PC-9 (cell line): ENCODE measurements around the gene FAM89B. TPM values are rescaled to one million over a fixed set of nuclear protein-coding genes. Genes with fewer than 3 reads are reported as not detected.
A peak's percentile ranks its signal among the peaks of the same experiment; 100 is the strongest.

Experiments
- BruUV-seq: library from RNA; stranded (reverse); fragments of 400-500 nt; replicated peaks from 2 replicates; lab custom pipeline; 2021; lab: Mats Ljungman, UMichigan
- CTCF ChIA-PET: fragments of 300-600 bp; sonication (Branson Sonifier 250); formaldehyde crosslinking; loops from one replicate; lab custom pipeline; 2022; ENCODE audit warnings: antibody characterized with exemption; lab: Charles Lee
- POLR2A ChIA-PET: fragments of 300-600 bp; sonication (Branson Sonifier 250); formaldehyde crosslinking; loops from one replicate; lab custom pipeline; 2022; ENCODE audit warnings: antibody characterized with exemption; ENCODE audit not compliant: unreplicated experiment; lab: Charles Lee
- DNase-seq, 2 experiments: peaks; one replicate each; pipeline versions ENCODE4 v3.0.0 to v3.0.0-alpha.2; 2015 to 2022; ENCODE audit warnings: mixed read lengths in 1 of 2
- H2AFZ ChIP-seq: fragments of 200-600 bp; sonication (generic); 2 replicates; pipeline ENCODE4 v1.8.1; 2017; ENCODE audit warnings: antibody characterized with exemption
- H3F3A ChIP-seq: fragments of 200-600 bp; sonication (generic); 2 replicates; pipeline ENCODE4 v1.8.1; 2017; ENCODE audit warnings: antibody characterized with exemption, mild to moderate bottlenecking, low read depth; ENCODE audit not compliant: insufficient read depth
- H3K27ac ChIP-seq: fragments of 200-600 bp; sonication (generic); 2 replicates; pipeline ENCODE4 v1.6.1; 2016; ENCODE audit warnings: mixed run types
- H3K27me3 ChIP-seq: fragments of 200-600 bp; sonication (generic); 2 replicates; pipeline ENCODE4 v1.6.1; 2016; ENCODE audit warnings: low read depth, mixed run types; ENCODE audit not compliant: insufficient read depth
- H3K36me3 ChIP-seq: fragments of 200-600 bp; sonication (generic); 2 replicates; pipeline ENCODE4 v1.6.1; 2016; ENCODE audit warnings: low read depth, mixed run types
- H3K4me1 ChIP-seq: fragments of 200-600 bp; sonication (generic); replicated peaks from 2 replicates; pipeline ENCODE4 v1.6.1; 2016; ENCODE audit warnings: mixed run types; ENCODE audit not compliant: insufficient read depth
- H3K4me2 ChIP-seq: fragments of 200-600 bp; sonication (generic); 2 replicates; pipeline ENCODE4 v1.6.1; 2017; ENCODE audit warnings: mixed run types
- H3K4me3 ChIP-seq: fragments of 200-600 bp; sonication (generic); 2 replicates; pipeline ENCODE4 v1.6.1; 2016; ENCODE audit warnings: mixed run types
- H3K79me2 ChIP-seq: fragments of 200-600 bp; sonication (generic); 2 replicates; pipeline ENCODE4 v1.6.1; 2017; ENCODE audit warnings: low read depth, mixed run types
- H3K9me2 ChIP-seq: fragments of 200-600 bp; sonication (generic); 2 replicates; pipeline ENCODE4 v1.8.1; 2017; ENCODE audit warnings: mild to moderate bottlenecking; ENCODE audit not compliant: insufficient read depth
- H3K9me3 ChIP-seq: fragments of 200-600 bp; sonication (generic); 2 replicates; pipeline ENCODE4 v1.8.1; 2016; ENCODE audit warnings: low read depth; ENCODE audit not compliant: insufficient read depth
- H4K20me1 ChIP-seq: fragments of 200-600 bp; sonication (generic); 2 replicates; pipeline ENCODE4 v1.8.1; 2017; ENCODE audit not compliant: insufficient read depth
- EZH2 ChIP-seq: fragments of 200-600 bp; sonication (generic); IDR thresholded peaks from 2 replicates; pipeline ENCODE4 v1.8.0; 2017; ENCODE audit warnings: antibody characterized with exemption, low read depth
- intact Hi-C: fragments of 100-400 bp; cut with micrococcal nuclease; formaldehyde crosslinking; loops from one replicate; pipeline ENCODE4 v1.10.0; 2022; ENCODE audit not compliant: unreplicated experiment
- total RNA-seq: library from RNA; stranded (reverse); gene quantifications from 2 replicates; pipeline ENCODE4 v1.2.3, GENCODE V29; 2021
- TF ChIP-seq, protein P1 (sequence below): fragments of 200-600 bp; sonication (generic); conservative IDR thresholded peaks from 2 replicates; pipeline ENCODE4 v1.6.1; 2017; ENCODE audit warnings: mixed run types, antibody characterized with exemption, mild to moderate bottlenecking, moderate library complexity

The FAM89B gene
- total RNA-seq, 1 experiment from 2014 or later: 53.3 TPM

DNA sequence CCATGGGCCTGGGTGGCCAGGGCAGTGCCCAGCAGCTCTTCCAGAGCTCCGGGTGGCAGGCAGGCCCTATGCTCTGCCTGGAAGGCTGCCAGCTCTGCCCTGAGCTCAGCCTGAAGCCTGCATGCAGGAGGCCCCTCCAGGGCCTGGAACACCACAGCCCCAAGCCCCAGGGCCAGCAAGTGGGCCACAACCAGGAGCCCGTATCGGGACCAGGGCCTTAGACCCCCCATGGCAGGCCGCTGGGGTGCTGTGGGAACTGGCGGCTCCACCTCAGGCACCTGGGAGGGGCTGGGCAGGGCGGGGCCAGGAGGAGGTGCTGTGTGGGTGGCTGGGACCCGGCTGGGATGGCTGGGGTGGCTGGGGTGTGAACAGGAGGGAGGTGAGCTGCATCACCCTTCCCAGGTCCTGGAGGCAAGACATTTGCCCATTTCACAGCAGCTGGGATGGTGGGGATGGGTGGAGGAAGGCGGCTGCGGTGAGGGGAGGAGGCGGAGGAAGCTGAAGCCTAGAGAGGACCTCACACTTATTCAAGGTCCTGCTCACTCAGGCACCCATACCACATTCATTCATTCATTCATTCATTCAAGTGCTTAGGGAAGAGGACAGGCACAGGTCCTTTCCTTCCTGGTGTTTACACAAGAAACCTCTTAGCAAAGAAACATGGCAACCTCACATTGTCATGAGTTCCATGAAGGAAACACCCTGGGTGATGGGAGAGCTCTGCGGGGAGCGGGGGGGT is 23.4 kb downstream of the FAM89B start, which contains the start of gene KCNK7:
KCNK7 (minus strand) TSS at position 258 of the 739 bp plus-strand sequence; CDS start at position 230, 28 bp downstream.
- Histone ChIP-seq H3F3A (peaks cover 26% of the 10 kb centered on the region), H3K36me3 (no peaks in the 10 kb centered on the region), H3K9me2 (no peaks in the 10 kb centered on the region), H4K20me1 (no peaks in the 10 kb centered on the region), H3K27me3 (no peaks in the 10 kb centered on the region), H3K4me3 (no peak within 1 kb of the TSS), H2AFZ (no peak within 1 kb of the TSS), H3K4me2 (no peak within 1 kb of the TSS), H3K9me3 (no peaks in the 10 kb centered on the region), H3K79me2 (no peaks in the 10 kb centered on the region), H3K27ac (no peak within 1 kb of the TSS), H3K4me1 (0 out of 2 replicates have a peak, but pooled peaks cover 7% of the 10 kb centered on the region)
- TF ChIP-seq, protein P1, sequence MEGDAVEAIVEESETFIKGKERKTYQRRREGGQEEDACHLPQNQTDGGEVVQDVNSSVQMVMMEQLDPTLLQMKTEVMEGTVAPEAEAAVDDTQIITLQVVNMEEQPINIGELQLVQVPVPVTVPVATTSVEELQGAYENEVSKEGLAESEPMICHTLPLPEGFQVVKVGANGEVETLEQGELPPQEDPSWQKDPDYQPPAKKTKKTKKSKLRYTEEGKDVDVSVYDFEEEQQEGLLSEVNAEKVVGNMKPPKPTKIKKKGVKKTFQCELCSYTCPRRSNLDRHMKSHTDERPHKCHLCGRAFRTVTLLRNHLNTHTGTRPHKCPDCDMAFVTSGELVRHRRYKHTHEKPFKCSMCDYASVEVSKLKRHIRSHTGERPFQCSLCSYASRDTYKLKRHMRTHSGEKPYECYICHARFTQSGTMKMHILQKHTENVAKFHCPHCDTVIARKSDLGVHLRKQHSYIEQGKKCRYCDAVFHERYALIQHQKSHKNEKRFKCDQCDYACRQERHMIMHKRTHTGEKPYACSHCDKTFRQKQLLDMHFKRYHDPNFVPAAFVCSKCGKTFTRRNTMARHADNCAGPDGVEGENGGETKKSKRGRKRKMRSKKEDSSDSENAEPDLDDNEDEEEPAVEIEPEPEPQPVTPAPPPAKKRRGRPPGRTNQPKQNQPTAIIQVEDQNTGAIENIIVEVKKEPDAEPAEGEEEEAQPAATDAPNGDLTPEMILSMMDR: no peak
- BruUV-seq: no TSS peak
- CTCF ChIA-PET: interaction anchor here (0.5 to 0.7 kb wide), 2 partner anchors 19 to 175 kb away, joined by 3 read pairs; no protein-coding TSS in a partner anchor
- intact Hi-C loops: no loop called here
- peak in 1 of 2 experiments; percentile 29 for DNase-seq
- POLR2A ChIA-PET: interaction anchor here (0.6 to 0.9 kb wide), 3 partner anchors 12 to 42 kb away, joined by 3 to 8 read pairs (median 4); partner anchors contain the start of gene PCNX3

DNA sequence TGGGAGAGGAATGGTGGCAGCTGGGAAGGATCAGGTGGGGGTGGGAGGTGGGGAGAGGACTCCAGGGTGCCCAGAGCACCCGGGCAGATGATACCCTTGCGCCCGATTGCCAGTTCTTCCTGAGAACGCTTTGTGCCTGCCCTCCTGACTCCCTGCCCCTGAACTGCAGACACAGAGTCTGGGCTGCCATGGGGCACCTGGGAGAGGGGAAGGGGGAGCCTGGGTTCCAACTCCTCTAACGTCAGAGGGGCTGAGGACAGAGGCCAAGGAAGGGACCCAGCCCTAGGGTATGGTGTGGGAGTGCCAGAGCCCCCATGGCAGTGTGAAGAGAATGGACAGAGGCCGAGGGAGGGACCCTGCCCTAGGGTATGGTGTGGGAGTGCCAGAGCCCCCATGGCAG is 24.2 kb downstream of the FAM89B start:
- Histone ChIP-seq H3K79me2 (no peaks in the 10 kb centered on the region), H3K4me3 (no peak overlapping the region), H3F3A (peaks cover 21% of the 10 kb centered on the region), H3K4me1 (0 out of 2 replicates have a peak, but pooled peaks cover 7% of the 10 kb centered on the region), H3K27ac (no peak overlapping the region), H3K4me2 (no peak overlapping the region), H3K9me2 (no peaks in the 10 kb centered on the region), H3K36me3 (no peaks in the 10 kb centered on the region), H4K20me1 (no peaks in the 10 kb centered on the region), H3K9me3 (no peaks in the 10 kb centered on the region), H3K27me3 (no peaks in the 10 kb centered on the region), H2AFZ (no peak overlapping the region)
- no peak for DNase-seq
- CTCF ChIA-PET: interaction anchor here (0.7 kb wide), 1 partner anchor 58 kb away, joined by 3 read pairs; no protein-coding TSS in a partner anchor
- TF ChIP-seq EZH2: no peak
- TF ChIP-seq, protein P1: no peak
- intact Hi-C loops: no loop called here
- BruUV-seq: no TSS peak
- POLR2A ChIA-PET: interaction anchor here (0.9 kb wide), 1 partner anchor 19 kb away, joined by 3 read pairs; the partner anchor contains the start of gene PCNX3

DNA sequence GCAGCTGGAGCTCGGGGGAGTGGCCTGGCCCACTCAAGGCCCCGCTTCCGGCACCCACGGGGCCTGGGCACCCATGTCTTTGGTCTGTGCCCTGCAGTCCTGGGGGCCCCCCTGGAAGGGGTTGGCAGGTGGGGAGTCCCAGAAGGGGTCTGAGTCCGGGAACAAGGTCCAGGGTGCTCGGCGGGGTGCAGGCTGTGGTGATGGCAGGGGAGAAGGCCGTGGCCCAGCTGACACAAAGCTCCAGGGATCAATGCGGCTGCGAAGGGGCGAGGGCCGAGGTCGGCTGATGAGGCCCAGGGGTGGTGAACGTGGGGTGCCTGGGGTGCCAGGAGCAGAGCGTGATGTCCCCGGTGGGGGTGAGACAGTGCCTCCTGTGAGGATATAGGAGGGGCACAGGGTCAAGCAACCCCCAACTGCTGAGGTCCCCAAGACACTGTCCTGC is 25.9 kb downstream of the FAM89B start:
- no TSS peak for BruUV-seq
- H3K79me2 ChIP-seq: no peaks in the 10 kb centered on the region
- intact Hi-C loops: no loop called here
- H3K4me3 ChIP-seq: no peak overlapping the region
- H3K27me3 ChIP-seq: no peaks in the 10 kb centered on the region
- H3K27ac ChIP-seq: no peak overlapping the region
- peaks cover 21% of the 10 kb centered on the region for H3F3A ChIP-seq
- no peaks in the 10 kb centered on the region for H3K9me2 ChIP-seq
- no peak overlapping the region for H3K4me2 ChIP-seq
- no peaks in the 10 kb centered on the region for H3K36me3 ChIP-seq
- H3K4me1 ChIP-seq: 0 out of 2 replicates have a peak, but pooled peaks cover 7% of the 10 kb centered on the region
- DNase-seq: no peak
- no peak overlapping the region for H2AFZ ChIP-seq
- ChIA-PET POLR2A (no interaction called here), CTCF (no interaction called here)
- H3K9me3 ChIP-seq: no peaks in the 10 kb centered on the region
- TF ChIP-seq, protein P1: no peak
- no peak for TF ChIP-seq EZH2
- H4K20me1 ChIP-seq: no peaks in the 10 kb centered on the region
